ENCODE results near the gene SMPD1. TPM values are rescaled to one million over a fixed set of nuclear protein-coding genes. Genes with fewer than 3 reads are reported as not detected.

The SMPD1 gene
- total and polyA plus RNA-seq, 2 donors (not counting 1 experiment from before 2014, with no cell fraction given), result 18.3 to 30.7 TPM

DNA sequence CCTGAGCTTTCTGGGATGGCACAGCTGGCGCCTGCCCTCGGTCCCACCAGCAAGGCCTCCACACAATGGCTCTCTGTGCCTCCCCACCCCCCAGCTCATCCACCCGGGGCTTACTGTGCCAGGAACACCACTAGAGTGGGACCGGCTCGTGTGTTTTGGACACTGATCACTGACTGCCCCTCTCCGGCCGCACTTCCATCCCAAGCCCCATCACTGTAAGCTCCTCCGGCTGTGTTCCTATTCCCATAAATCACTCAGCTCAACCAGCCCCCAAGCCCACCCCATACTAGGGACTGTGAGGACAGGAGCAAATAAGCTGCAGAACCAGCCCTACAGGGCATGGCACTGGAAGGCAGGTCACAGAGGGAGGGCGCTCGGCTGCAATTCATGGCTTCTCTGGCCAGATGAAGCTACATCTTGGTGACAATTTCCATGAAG is 21.3 kb downstream of the SMPD1 start:
- H3K4me1 ChIP-seq (ENCODE audit: control insufficient read depth in 2 of 2, insufficient read depth in 2 of 2, low read length in 2 of 2), result peaks cover 12 to 13% of the 10 kb centered on the region in 2 donors
- no peaks in the 10 kb centered on the region for H3K27me3 ChIP-seq (replicated peaks in 1 of 4; ENCODE audit: control extremely low read depth in 1 of 4, control insufficient read depth in 3 of 4, insufficient read depth in 4 of 4, low read length in 3 of 4)
- ATAC-seq (ENCODE audit: low read depth) (no peak), DNase-seq (no peak)
- peaks cover 0 to 6% of the 10 kb centered on the region in 2 experiments for H3K36me3 ChIP-seq (replicated peaks in 1 of 2; ENCODE audit: control extremely low read depth in 1 of 2, control insufficient read depth in 1 of 2, extremely low read depth in 1 of 2, insufficient read depth in 2 of 2, low read length in 1 of 2)
- ChIA-PET POLR2A (interaction anchor here (1.2 kb wide), 1 partner anchor 207 kb away, joined by 3 read pairs; the partner anchor contains the start of gene TPP1), CTCF (interaction anchor here (0.6 to 0.7 kb wide), 2 partner anchors 24 kb away, joined by 3 read pairs; no protein-coding TSS in a partner anchor)
- H3K9ac ChIP-seq (ENCODE audit: low read length), result no peak overlapping the region
- H3K27me3 Mint-ChIP-seq, result no peaks in the 10 kb centered on the region
- H3K4me2 ChIP-seq (replicated peaks; ENCODE audit: low read depth, low read length, poor library complexity, severe bottlenecking), result no peak overlapping the region
- H3K4me3 ChIP-seq (ENCODE audit: control extremely low read depth in 1 of 5, extremely low read depth in 1 of 5, insufficient read depth in 1 of 5, low read depth in 2 of 5, low read length in 4 of 5), result no peak overlapping the region
- no peak overlapping the region for H3K27ac Mint-ChIP-seq
- peaks cover 13% of the 10 kb centered on the region for H3K79me2 ChIP-seq (ENCODE audit: control insufficient read depth, insufficient read depth, low read length)
- intact Hi-C loops (cut with micrococcal nuclease), result no loop called here
- H2AFZ ChIP-seq (ENCODE audit: insufficient read depth, low read depth, low read length, poor library complexity, severe bottlenecking), result no peak overlapping the region
- H3K27ac ChIP-seq (ENCODE audit: low read length in 2 of 2), result no peak overlapping the region
- peaks cover 9% of the 10 kb centered on the region for H3K4me1 Mint-ChIP-seq
- WGBS (ENCODE audit: insufficient coverage), result 94% methylated on average over 10 of the region's 10 CpGs
- H4K20me1 ChIP-seq (ENCODE audit: control insufficient read depth, insufficient read depth, low read length, poor library complexity, severe bottlenecking), result no peaks in the 10 kb centered on the region
- no peak overlapping the region for H3K4me3 Mint-ChIP-seq
- H3K9me3 ChIP-seq (ENCODE audit: control extremely low read depth in 1 of 3, control insufficient read depth in 2 of 3, insufficient read depth in 1 of 3, low read length in 2 of 3), result no peaks in the 10 kb centered on the region
- TF ChIP-seq EZH2 (IDR thresholded peaks at IDR 0.05; ENCODE audit: borderline replicate concordance, insufficient read depth, low read depth, low read length, poor library complexity, severe bottlenecking), result no peak
- TF ChIP-seq, protein P1, sequence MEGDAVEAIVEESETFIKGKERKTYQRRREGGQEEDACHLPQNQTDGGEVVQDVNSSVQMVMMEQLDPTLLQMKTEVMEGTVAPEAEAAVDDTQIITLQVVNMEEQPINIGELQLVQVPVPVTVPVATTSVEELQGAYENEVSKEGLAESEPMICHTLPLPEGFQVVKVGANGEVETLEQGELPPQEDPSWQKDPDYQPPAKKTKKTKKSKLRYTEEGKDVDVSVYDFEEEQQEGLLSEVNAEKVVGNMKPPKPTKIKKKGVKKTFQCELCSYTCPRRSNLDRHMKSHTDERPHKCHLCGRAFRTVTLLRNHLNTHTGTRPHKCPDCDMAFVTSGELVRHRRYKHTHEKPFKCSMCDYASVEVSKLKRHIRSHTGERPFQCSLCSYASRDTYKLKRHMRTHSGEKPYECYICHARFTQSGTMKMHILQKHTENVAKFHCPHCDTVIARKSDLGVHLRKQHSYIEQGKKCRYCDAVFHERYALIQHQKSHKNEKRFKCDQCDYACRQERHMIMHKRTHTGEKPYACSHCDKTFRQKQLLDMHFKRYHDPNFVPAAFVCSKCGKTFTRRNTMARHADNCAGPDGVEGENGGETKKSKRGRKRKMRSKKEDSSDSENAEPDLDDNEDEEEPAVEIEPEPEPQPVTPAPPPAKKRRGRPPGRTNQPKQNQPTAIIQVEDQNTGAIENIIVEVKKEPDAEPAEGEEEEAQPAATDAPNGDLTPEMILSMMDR (IDR thresholded peaks at IDR 0.05), result no peak
- no peaks in the 10 kb centered on the region for H3K9me3 Mint-ChIP-seq (ENCODE audit: insufficient read depth)

DNA sequence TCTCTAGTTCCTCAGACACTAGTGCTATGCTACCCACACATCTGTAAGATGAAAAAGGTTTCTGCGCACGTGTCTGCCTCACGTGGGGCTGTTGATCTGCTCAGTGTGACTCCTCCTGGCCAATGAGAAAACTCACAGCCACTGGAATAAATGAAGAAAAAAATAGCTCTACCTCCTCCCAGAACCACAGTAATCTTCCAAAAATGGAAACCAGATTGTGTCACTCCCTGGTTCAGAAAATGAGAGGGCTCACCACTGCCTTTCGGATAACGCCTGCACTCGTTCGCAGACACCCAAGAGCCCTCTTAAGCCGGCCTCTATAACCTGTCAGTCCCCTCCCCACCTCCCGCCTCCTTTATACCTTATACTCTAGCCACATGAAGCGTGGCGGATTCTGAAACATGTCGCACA is 23.5 kb downstream of the SMPD1 start:
- H3K4me3 ChIP-seq (ENCODE audit: control extremely low read depth in 1 of 5, extremely low read depth in 1 of 5, insufficient read depth in 1 of 5, low read depth in 2 of 5, low read length in 4 of 5), result no peak overlapping the region
- ATAC-seq (ENCODE audit: low read depth), result no peak
- 98% methylated on average over 9 of the region's 12 CpGs for WGBS (ENCODE audit: insufficient coverage)

More for the DNA sequence above, 23.5 kb downstream of the SMPD1 start:
- Histone ChIP-seq H4K20me1 (ENCODE audit: control insufficient read depth, insufficient read depth, low read length, poor library complexity, severe bottlenecking) (no peaks in the 10 kb centered on the region), H3K9me3 (ENCODE audit: control extremely low read depth in 1 of 3, control insufficient read depth in 2 of 3, insufficient read depth in 1 of 3, low read length in 2 of 3) (no peaks in the 10 kb centered on the region), H3K4me1 (ENCODE audit: control insufficient read depth in 2 of 2, insufficient read depth in 2 of 2, low read length in 2 of 2) (peaks cover 22 to 24% of the 10 kb centered on the region in 2 donors), H2AFZ (ENCODE audit: insufficient read depth, low read depth, low read length, poor library complexity, severe bottlenecking) (no peak overlapping the region), H3K4me2 (replicated peaks; ENCODE audit: low read depth, low read length, poor library complexity, severe bottlenecking) (no peak overlapping the region), H3K9ac (ENCODE audit: low read length) (no peak overlapping the region), H3K27me3 (replicated peaks in 1 of 4; ENCODE audit: control extremely low read depth in 1 of 4, control insufficient read depth in 3 of 4, insufficient read depth in 4 of 4, low read length in 3 of 4) (no peaks in the 10 kb centered on the region), H3K27ac (ENCODE audit: low read length in 2 of 2) (no peak overlapping the region), H3K36me3 (replicated peaks in 1 of 2; ENCODE audit: control extremely low read depth in 1 of 2, control insufficient read depth in 1 of 2, extremely low read depth in 1 of 2, insufficient read depth in 2 of 2, low read length in 1 of 2) (peaks cover 0 to 6% of the 10 kb centered on the region in 2 experiments), H3K79me2 (ENCODE audit: control insufficient read depth, insufficient read depth, low read length) (peaks cover 13% of the 10 kb centered on the region)
- ChIA-PET POLR2A (no interaction called here), CTCF (interaction anchor here (0.9 kb wide), 1 partner anchor 35 kb away, joined by 3 read pairs; no protein-coding TSS in a partner anchor)
- Mint-ChIP-seq H3K4me3 (no peak overlapping the region), H3K4me1 (no peaks in the 10 kb centered on the region), H3K27ac (no peak overlapping the region), H3K9me3 (ENCODE audit: insufficient read depth) (no peaks in the 10 kb centered on the region), H3K27me3 (no peaks in the 10 kb centered on the region)
- no peak for TF ChIP-seq EZH2 (IDR thresholded peaks at IDR 0.05; ENCODE audit: borderline replicate concordance, insufficient read depth, low read depth, low read length, poor library complexity, severe bottlenecking)
- TF ChIP-seq, protein P1 (IDR thresholded peaks at IDR 0.05), result no peak
- intact Hi-C loops (cut with micrococcal nuclease), result no loop called here
- DNase-seq, result no peak

Data from B cell (primary cell).